GM04503 (cell line): ENCODE measurements around the gene SERTAD3.
A peak's percentile ranks its signal among the peaks of the same experiment; 100 is the strongest.
"Not testable (repeated sequence)": the region's sequence is repeated elsewhere in the genome, so short reads cannot be mapped to it uniquely, and the experiment has no call there.

Experiments
- DNase-seq: peaks from one replicate; pipeline ENCODE4 v3.0.0-alpha.2; 2012; ENCODE audit warnings: low read depth

The SERTAD3 gene

GRCh38 chr19:40444000-40444824, at the start of gene SERTAD3:
TSS of gene SERTAD3 (minus strand) at chr19:40444335. CDS start at chr19:40442080, 2,255 bp downstream.
- peak; percentile 61 for DNase-seq

GRCh38 chr19:40493778-40494177, 49.6 kb upstream of the SERTAD3 start:
- no peak for DNase-seq

- no peak for DNase-seq
Measured at GRCh38 chr19:40492274-40492673, 48.1 kb upstream of the SERTAD3 start.

- no peak for DNase-seq
Measured at GRCh38 chr19:40489882-40490230, 45.7 kb upstream of the SERTAD3 start.

- no peak for DNase-seq
Measured at GRCh38 chr19:40486017-40486416, 41.9 kb upstream of the SERTAD3 start.

- DNase-seq = not testable (repeated sequence)
Measured at GRCh38 chr19:40475878-40476644, 31.9 kb upstream of the SERTAD3 start.

- DNase-seq = no peak
Measured at GRCh38 chr19:40474737-40475136, 30.6 kb upstream of the SERTAD3 start.

GRCh38 chr19:40472516-40472915, 28.4 kb upstream of the SERTAD3 start:
- DNase-seq = no peak

- no peak for DNase-seq
Measured at GRCh38 chr19:40471111-40471510, 27.0 kb upstream of the SERTAD3 start.

- DNase-seq = no peak
Measured at GRCh38 chr19:40469011-40469410, 24.9 kb upstream of the SERTAD3 start.

- no peak for DNase-seq
Measured at GRCh38 chr19:40466985-40467734, 23.0 kb upstream of the SERTAD3 start, which contains the start of gene SPTBN4. TSS of gene SPTBN4 (plus strand) at chr19:40467001. CDS start at chr19:40472622, 5,621 bp downstream.

- no peak for DNase-seq
Measured at GRCh38 chr19:40466219-40466984, 22.3 kb upstream of the SERTAD3 start.

- DNase-seq = peak; percentile 92
Measured at GRCh38 chr19:40465557-40466218, 21.6 kb upstream of the SERTAD3 start, which contains the start of gene BLVRB. TSS of gene BLVRB (minus strand) at chr19:40465745. CDS start at chr19:40465688, 57 bp downstream.

GRCh38 chr19:40465025-40465556, 21.0 kb upstream of the SERTAD3 start:
- peak; percentile 80 for DNase-seq

GRCh38 chr19:40464059-40465024, 20.2 kb upstream of the SERTAD3 start:
- peak; percentile 65 for DNase-seq

- DNase-seq = not testable (repeated sequence)
Measured at GRCh38 chr19:40463587-40464037, 19.5 kb upstream of the SERTAD3 start.

- DNase-seq = no peak
Measured at GRCh38 chr19:40461669-40462221, 17.6 kb upstream of the SERTAD3 start.

GRCh38 chr19:40460185-40460584, 16.1 kb upstream of the SERTAD3 start:
- DNase-seq = no peak

- DNase-seq = no peak
Measured at GRCh38 chr19:40458597-40458974, 14.5 kb upstream of the SERTAD3 start.
